ENCODE results near the gene PAFAH2.

GRCh38 chr1:26041401-26041800, 43.5 kb upstream of the PAFAH2 start:
- TF ChIP-seq CTCF (IDR thresholded peaks at IDR 0.05) (no peak), ZFX (IDR thresholded peaks at IDR 0.05; ENCODE audit: borderline replicate concordance) (no peak)

All from 22Rv1 (cell line).